SU-DHL-6 (cell line): ENCODE measurements around the gene RARB.

Source experiments
- H2AFZ ChIP-seq: fragments of 200-600 bp; sonication (generic); 2 replicates; pipeline ENCODE4 v1.6.1; 2014; ENCODE audit warnings: low read depth, mild to moderate bottlenecking, moderate library complexity, mixed read lengths, antibody characterized with exemption, low read length; ENCODE audit not compliant: severe bottlenecking
- H3F3A ChIP-seq: fragments of 200-600 bp; shearing (Covaris generic); 2 replicates; pipeline ENCODE4 v1.6.0; 2016; ENCODE audit warnings: antibody characterized with exemption, mild to moderate bottlenecking; ENCODE audit not compliant: insufficient read depth
- H3K27ac ChIP-seq: fragments of 200-600 bp; sonication (generic); 2 replicates; pipeline ENCODE4 v1.5.1; 2016; ENCODE audit warnings: low read depth, mild to moderate bottlenecking, low read length, moderate library complexity, mixed read lengths
- H3K27me3 ChIP-seq: fragments of 200-600 bp; sonication (generic), shearing (Covaris generic); 2 replicates; pipeline ENCODE4 v1.6.0; 2014; ENCODE audit warnings: mild to moderate bottlenecking, low read length
- H3K36me3 ChIP-seq: fragments of 200-600 bp; sonication (generic); 2 replicates; pipeline ENCODE4 v1.6.1; 2014; ENCODE audit warnings: mild to moderate bottlenecking, low read length, mixed read lengths
- H3K4me2 ChIP-seq: fragments of 300-600, 200-600 bp; shearing (Covaris generic), sonication (generic); 2 replicates; pipeline ENCODE4 v1.6.0; 2014; ENCODE audit warnings: low read length, low read depth, mild to moderate bottlenecking; ENCODE audit not compliant: poor library complexity, severe bottlenecking
- H3K4me3 ChIP-seq: fragments of 200-600 bp; sonication (generic); 2 replicates; pipeline ENCODE4 v1.5.1; 2014; ENCODE audit warnings: antibody characterized with exemption, low read length, mild to moderate bottlenecking, mixed read lengths; ENCODE audit not compliant: insufficient read depth, poor library complexity, severe bottlenecking
- H3K79me2 ChIP-seq: fragments of 200-600 bp; sonication (generic); 2 replicates; pipeline ENCODE4 v1.6.1; 2014; ENCODE audit warnings: mild to moderate bottlenecking, low read length, moderate library complexity; ENCODE audit not compliant: insufficient read depth
- H3K9ac ChIP-seq: fragments of 200-600 bp; sonication (generic); 2 replicates; pipeline ENCODE4 v1.7.0; 2014; ENCODE audit warnings: mild to moderate bottlenecking, low read length
- H3K9me2 ChIP-seq: fragments of 200-600 bp; sonication (generic); replicated peaks from 2 replicates; pipeline ENCODE4 v1.6.1; 2014; ENCODE audit warnings: low read length; ENCODE audit not compliant: insufficient read depth
- H3K9me3 ChIP-seq: fragments of 200-600 bp; sonication (generic); 2 replicates; pipeline ENCODE4 v1.6.1; 2014; ENCODE audit warnings: low read length, mixed read lengths; ENCODE audit not compliant: insufficient read depth
- H4K20me1 ChIP-seq: fragments of 200-600 bp; sonication (generic); 2 replicates; pipeline ENCODE4 v1.6.1; 2014; ENCODE audit warnings: low read depth, mild to moderate bottlenecking, antibody characterized with exemption, low read length, moderate library complexity, mixed read lengths
- EZH2phosphoT487 ChIP-seq: fragments of 200-600 bp; sonication (generic), shearing (Covaris generic); conservative IDR thresholded peaks from 2 replicates; pipeline ENCODE4 v1.6.1; 2018; ENCODE audit warnings: mild to moderate bottlenecking, antibody characterized with exemption, low read length, moderate library complexity, mixed read lengths
- TF ChIP-seq, protein P1 (sequence below): fragments of 200-600 bp; sonication (generic); IDR thresholded peaks from one replicate; pipeline ENCODE4 v1.5.1; 2017; ENCODE audit warnings: antibody characterized with exemption, mild to moderate bottlenecking, low read length, moderate library complexity; ENCODE audit not compliant: insufficient read depth, poor library complexity, severe bottlenecking

Gene RARB

DNA sequence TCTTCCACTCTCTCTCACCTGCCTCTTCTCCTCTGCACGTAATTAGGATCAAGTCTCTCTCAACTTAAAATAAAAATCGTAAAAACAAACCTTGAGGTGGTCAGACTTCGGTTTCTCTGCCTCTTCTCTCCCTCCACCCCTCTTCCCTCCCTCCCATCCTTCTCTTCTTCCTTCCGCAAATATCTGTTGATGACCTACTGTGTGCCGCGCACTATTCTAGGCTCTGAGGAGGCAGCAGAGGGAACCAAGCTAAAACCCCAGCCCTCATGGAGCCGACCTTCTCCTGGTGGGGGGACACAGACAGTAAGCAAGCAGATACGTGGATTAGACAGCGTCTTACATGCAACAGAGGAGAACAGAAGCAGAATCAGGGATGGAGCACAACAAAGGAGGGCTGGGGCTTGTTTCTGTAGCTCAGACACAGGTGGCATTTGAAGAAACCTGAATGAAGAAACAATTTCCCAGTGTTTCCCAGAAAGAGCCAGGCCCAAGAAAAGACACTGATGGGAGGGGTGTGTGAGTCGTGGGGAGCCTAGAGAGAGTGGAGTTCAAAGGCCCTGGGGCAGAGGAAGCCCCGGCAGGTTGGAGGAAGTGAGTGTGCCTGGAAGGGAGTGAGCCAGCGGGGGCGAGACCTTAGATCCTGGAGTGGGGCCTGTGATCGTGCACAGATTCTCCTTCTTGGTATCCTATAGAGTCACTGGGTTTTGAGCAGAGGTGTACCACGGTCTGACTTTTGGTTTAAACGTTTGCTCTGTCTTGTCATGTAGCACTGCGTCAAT is 156.1 kb downstream of the RARB start:
- Histone ChIP-seq H4K20me1 (no peaks in the 10 kb centered on the region), H3K9ac (no peak overlapping the region), H3K36me3 (no peaks in the 10 kb centered on the region), H3K4me2 (no peak overlapping the region), H3K4me3 (no peak overlapping the region), H3K27me3 (no peaks in the 10 kb centered on the region), H3K9me3 (no peaks in the 10 kb centered on the region), H3K79me2 (no peaks in the 10 kb centered on the region), H2AFZ (no peak overlapping the region), H3K9me2 (no peaks in the 10 kb centered on the region), H3F3A (no peaks in the 10 kb centered on the region), H3K27ac (no peak overlapping the region)
- TF ChIP-seq EZH2phosphoT487: no peak
- TF ChIP-seq, protein P1, sequence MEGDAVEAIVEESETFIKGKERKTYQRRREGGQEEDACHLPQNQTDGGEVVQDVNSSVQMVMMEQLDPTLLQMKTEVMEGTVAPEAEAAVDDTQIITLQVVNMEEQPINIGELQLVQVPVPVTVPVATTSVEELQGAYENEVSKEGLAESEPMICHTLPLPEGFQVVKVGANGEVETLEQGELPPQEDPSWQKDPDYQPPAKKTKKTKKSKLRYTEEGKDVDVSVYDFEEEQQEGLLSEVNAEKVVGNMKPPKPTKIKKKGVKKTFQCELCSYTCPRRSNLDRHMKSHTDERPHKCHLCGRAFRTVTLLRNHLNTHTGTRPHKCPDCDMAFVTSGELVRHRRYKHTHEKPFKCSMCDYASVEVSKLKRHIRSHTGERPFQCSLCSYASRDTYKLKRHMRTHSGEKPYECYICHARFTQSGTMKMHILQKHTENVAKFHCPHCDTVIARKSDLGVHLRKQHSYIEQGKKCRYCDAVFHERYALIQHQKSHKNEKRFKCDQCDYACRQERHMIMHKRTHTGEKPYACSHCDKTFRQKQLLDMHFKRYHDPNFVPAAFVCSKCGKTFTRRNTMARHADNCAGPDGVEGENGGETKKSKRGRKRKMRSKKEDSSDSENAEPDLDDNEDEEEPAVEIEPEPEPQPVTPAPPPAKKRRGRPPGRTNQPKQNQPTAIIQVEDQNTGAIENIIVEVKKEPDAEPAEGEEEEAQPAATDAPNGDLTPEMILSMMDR: no peak

DNA sequence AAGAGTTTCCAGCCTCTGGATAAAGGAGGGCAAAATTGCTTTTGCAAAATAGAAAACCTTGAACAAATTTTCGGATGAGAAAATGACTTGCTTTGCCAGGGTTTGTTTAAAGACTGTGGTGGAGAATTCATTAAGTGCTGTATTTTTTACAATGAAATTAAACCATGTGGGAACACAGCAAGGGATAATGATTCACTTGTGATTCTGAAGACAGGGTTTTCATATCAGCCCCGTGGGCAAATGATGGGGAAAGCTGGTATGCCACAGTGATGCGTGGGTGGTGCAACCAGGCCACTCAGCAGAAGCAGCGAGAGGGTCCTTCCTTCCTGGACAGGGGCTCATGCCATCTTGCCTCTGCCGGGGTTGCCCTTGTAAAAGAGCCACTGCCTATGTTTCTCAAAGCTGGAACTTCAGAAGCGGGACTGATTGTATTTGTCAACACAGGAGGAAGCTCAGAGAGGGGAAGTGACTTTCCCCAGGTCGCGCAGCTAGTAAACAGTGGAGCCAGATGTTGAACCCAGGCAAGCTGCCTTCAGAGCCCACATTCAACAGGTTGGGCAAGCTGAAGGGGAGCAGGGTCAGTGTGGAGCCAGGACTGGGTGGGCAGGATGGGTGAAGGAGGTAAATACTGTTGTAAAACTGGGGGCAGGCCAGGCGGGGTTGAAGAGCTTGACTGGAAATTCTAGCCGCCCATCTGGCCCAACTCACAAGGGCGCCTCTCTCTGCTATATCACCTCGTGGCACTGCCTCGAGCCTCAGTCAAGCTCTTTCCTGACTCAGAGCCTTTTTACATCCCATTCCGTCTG is 157.5 kb downstream of the RARB start:
- H3K36me3 ChIP-seq: no peaks in the 10 kb centered on the region
- H3K9me2 ChIP-seq: no peaks in the 10 kb centered on the region
- no peaks in the 10 kb centered on the region for H4K20me1 ChIP-seq

DNA sequence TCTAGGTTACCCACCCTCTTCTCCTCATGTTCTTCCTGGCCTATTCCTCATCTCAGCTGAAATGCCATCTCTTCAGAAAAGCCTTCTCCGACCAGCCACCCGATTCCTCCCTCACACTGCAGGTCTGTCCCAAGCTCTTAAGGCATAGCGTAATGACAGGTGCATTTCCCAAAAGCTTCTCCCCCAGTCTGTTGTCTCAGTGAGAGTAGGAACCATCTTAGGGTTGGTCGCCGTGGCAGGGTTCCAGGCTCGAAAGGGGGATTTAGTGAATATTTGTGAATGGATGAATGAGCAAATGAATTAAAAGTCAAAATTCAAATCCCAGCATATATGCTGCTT is 158.1 kb downstream of the RARB start:
- no peak overlapping the region for H3K27ac ChIP-seq
- no peak overlapping the region for H3K4me2 ChIP-seq
- TF ChIP-seq, protein P1: no peak
- TF ChIP-seq EZH2phosphoT487: no peak
- no peak overlapping the region for H3K9ac ChIP-seq
- no peaks in the 10 kb centered on the region for H3F3A ChIP-seq
- H2AFZ ChIP-seq: no peak overlapping the region
- H3K4me3 ChIP-seq: no peak overlapping the region
- H3K9me2 ChIP-seq: no peaks in the 10 kb centered on the region
- H3K79me2 ChIP-seq: no peaks in the 10 kb centered on the region
- H3K27me3 ChIP-seq: no peaks in the 10 kb centered on the region
- H4K20me1 ChIP-seq: no peaks in the 10 kb centered on the region
- H3K9me3 ChIP-seq: no peaks in the 10 kb centered on the region
- no peaks in the 10 kb centered on the region for H3K36me3 ChIP-seq

More for the DNA sequence above, 157.5 kb downstream of the RARB start:
- Histone ChIP-seq H3F3A (no peaks in the 10 kb centered on the region), H2AFZ (no peak overlapping the region), H3K27me3 (no peaks in the 10 kb centered on the region), H3K9ac (no peak overlapping the region), H3K4me2 (no peak overlapping the region), H3K9me3 (no peaks in the 10 kb centered on the region), H3K27ac (no peak overlapping the region), H3K4me3 (no peak overlapping the region), H3K79me2 (no peaks in the 10 kb centered on the region)
- no peak for TF ChIP-seq EZH2phosphoT487
- TF ChIP-seq, protein P1: no peak
